ENCODE data around the gene ATF3.

Gene ATF3

GRCh38 chr1:212640223-212640878 lies 31.8 kb downstream of the ATF3 start:
- no peak overlapping the region for H3K4me3 ChIP-seq (ENCODE audit: low read length)
- no peak for TF ChIP-seq ZNF274 (IDR thresholded peaks at IDR 0.05; ENCODE audit: low read depth, low read length)

GRCh38 chr1:212641956-212642355 lies 33.4 kb downstream of the ATF3 start:
- no peak overlapping the region for H3K4me3 ChIP-seq (ENCODE audit: low read length)
- TF ChIP-seq ZNF274 (IDR thresholded peaks at IDR 0.05; ENCODE audit: low read depth, low read length): no peak

DNA sequence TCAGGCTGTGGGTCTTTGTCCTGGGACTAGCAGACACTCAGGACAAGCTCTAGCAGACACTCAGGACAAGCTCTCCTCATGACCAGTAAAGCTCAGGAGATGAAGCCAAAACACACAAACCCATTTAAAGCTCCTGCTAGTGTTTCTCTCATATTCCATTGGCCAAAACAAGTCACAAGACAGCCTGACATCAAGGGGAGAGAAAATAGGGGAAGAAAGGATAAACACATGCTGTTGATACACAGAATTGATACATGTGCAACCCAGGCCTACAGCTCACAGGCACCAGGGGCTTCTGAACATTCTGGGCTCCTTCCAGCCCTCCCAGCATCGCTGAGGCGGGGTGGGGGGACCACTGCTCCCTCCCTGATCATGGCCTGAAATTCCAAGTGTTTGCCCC lies 35.3 kb downstream of the ATF3 start:
- TF ChIP-seq ZNF274 (IDR thresholded peaks at IDR 0.05; ENCODE audit: low read depth, low read length): no peak
- H3K4me3 ChIP-seq (ENCODE audit: low read length): no peak overlapping the region

DNA sequence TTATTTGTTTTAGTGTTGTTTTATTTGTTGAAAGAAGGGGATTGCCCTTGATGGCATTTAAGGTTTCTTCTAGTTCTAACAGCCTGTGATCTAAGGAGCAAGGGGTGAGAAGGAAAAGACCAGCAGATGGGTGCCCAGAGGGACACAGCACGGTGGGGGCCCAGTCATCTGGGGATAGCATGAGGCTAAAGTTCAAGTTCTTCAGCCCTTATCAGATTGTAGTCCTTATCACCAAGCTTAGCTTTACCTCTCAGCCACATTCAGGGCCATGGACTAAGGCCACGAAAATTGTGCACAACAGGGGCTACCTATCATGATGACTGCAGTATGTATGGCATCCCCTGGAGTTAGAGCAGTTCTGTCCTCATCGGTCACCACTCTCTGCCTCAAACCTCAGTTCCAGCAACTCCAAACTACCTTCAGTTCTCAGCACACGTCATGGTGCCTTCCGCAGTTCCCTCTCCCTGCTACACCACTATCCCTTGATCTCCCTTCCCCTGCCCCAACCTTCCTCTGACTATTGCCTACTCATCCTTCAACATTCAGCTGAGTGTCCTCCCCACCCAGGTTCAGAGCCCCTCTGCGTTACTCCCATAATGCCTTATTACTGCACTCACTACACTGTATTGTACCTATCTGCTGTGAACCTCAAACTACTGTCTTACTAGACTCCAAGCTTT lies 36.4 kb downstream of the ATF3 start:
- H3K4me3 ChIP-seq (ENCODE audit: low read length): no peak overlapping the region
- no peak for TF ChIP-seq ZNF274 (IDR thresholded peaks at IDR 0.05; ENCODE audit: low read depth, low read length)

- TF ChIP-seq ZNF274 (IDR thresholded peaks at IDR 0.05; ENCODE audit: low read depth, low read length): no peak
- no peak overlapping the region for H3K4me3 ChIP-seq (ENCODE audit: low read length)
These were observed 37.3 kb downstream of the ATF3 start for GRCh38 chr1:212645546-212646543.

DNA sequence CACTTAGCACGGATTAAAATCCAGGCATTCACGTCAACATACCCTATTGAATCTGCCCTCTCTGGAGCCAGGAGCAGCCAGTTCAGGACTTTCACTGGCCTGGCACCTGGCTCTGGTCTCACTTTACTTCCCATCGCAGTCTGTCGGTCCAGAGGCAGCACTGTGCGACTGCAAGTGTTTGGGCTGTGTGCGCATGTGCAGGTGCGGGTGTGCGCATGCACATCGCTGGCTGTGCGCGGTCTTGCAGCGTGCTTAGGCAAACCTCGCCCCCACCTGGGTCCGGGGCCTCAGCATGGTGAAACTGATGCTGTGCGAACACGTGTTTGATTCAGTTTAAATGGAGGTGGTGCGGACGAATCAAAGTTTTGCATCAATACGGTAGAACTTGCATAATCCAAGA lies 38.0 kb downstream of the ATF3 start:
- no peak overlapping the region for H3K4me3 ChIP-seq (ENCODE audit: low read length)
- TF ChIP-seq ZNF274 (IDR thresholded peaks at IDR 0.05; ENCODE audit: low read depth, low read length): no peak

GRCh38 chr1:212647004-212647403 lies 38.4 kb downstream of the ATF3 start:
- no peak overlapping the region for H3K4me3 ChIP-seq (ENCODE audit: low read length)
- no peak for TF ChIP-seq ZNF274 (IDR thresholded peaks at IDR 0.05; ENCODE audit: low read depth, low read length)

DNA sequence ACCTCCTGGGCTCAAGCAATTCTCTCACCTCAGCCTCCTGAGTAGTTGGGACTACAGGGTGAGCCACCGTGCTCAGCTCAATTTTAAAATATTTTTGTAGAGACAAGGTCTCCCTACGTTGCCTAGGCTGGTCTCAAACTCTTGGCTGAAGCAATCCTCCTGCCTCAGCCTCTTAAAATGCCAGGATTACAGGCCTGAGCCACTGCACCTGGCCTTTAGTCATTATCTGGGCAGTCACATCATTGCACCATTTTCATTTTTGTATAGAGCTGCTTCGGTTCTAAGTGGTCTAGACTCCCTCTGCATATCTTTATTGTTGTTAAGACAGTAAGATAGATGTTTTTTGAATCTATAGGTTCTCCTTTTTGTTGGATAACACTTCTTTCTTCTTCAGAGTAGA lies 39.9 kb downstream of the ATF3 start:
- no peak for TF ChIP-seq ZNF274 (IDR thresholded peaks at IDR 0.05; ENCODE audit: low read depth, low read length)
- H3K4me3 ChIP-seq (ENCODE audit: low read length): no peak overlapping the region

DNA sequence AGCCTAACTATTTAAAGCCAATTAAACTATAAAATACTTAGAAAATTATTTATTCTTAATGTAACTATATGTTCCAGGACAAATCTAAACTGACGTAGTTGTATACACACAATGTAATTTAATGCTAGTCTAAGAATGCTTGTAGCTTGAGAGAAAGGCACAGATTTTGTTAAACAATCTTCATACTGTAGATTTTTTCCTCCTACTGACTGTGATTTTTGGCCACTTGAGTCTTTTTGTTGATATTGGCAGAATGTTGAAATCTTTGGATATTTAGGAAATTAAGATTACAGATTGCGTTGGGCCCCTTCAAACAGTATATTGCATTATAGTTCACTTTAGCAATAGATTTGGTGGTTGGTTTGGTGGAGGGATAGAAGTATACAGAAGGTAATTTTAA lies 40.5 kb downstream of the ATF3 start:
- H3K4me3 ChIP-seq (ENCODE audit: low read length): no peak overlapping the region
- no peak for TF ChIP-seq ZNF274 (IDR thresholded peaks at IDR 0.05; ENCODE audit: low read depth, low read length)

GRCh38 chr1:212650228-212650627 lies 41.7 kb downstream of the ATF3 start:
- TF ChIP-seq ZNF274 (IDR thresholded peaks at IDR 0.05; ENCODE audit: low read depth, low read length): no peak
- H3K4me3 ChIP-seq (ENCODE audit: low read length): no peak overlapping the region

GRCh38 chr1:212651521-212651920 lies 43.0 kb downstream of the ATF3 start:
- TF ChIP-seq ZNF274 (IDR thresholded peaks at IDR 0.05; ENCODE audit: low read depth, low read length): no peak
- H3K4me3 ChIP-seq (ENCODE audit: low read length): no peak overlapping the region

GRCh38 chr1:212651977-212652376 lies 43.4 kb downstream of the ATF3 start:
- TF ChIP-seq ZNF274 (IDR thresholded peaks at IDR 0.05; ENCODE audit: low read depth, low read length): no peak
- no peak overlapping the region for H3K4me3 ChIP-seq (ENCODE audit: low read length)

DNA sequence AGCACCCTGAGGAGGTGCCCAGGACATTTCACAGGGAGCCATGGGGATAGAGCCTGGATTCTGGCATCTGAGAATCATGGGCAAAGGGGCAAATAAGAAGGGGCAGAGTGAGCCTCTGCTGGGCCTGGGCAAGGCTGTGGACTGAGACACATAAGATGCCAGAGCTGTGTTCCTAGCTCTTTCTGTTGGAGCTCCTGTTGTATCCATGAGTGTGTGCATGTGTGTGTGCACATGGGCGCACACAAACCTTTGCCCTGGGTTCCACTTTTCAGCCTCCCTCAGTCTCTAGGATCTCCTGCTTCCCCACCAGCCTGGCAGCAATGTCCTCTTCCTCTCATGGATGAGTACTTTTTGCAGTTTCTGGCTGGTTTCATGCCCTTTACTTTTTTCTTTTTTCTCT lies 44.0 kb downstream of the ATF3 start:
- H3K4me3 ChIP-seq (ENCODE audit: low read length): no peak overlapping the region
- TF ChIP-seq ZNF274 (IDR thresholded peaks at IDR 0.05; ENCODE audit: low read depth, low read length): no peak

DNA sequence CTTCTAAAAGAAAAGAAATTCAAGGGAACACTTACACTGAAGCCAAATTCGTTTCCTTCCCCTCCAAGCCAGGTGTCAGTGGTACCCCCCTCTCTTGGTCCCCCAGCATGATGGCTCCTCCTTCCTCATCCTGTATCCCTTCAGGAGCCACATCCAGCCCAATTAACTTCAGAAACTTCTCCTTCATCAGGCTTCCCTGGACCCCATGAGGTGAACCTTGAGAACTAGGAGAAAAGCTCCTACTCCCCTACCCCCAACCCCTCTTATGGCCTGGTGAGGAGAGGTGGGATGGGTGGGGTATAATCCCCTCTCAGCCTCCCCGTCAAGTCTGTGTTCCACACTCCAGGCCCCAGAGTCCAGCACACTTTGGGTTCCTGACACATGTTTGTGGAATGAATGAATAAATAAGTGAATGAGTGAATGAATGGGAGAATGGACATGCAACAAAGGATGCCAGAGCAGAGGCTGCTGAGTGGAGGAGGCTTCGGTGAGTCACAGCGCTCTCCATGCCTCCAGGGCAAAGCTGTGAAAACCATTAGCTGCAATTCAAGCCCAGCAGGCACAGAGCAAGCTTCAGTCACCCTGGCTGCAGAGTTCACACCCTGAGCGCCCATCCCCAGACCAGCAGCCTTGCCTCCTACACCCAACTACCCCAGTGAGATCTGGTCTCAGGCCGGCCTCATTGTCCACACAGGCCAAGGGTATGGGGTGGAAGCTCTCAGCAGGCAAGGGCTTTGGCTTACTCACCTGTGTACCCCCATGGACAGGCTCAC lies 47.3 kb downstream of the ATF3 start:
- TF ChIP-seq ZNF274 (IDR thresholded peaks at IDR 0.05; ENCODE audit: low read depth, low read length): no peak
- no peak overlapping the region for H3K4me3 ChIP-seq (ENCODE audit: low read length)

All from GM08714 (cell line).